Body of pancreas (tissue), 4 donors: ENCODE data around the gene TMEM174. TPM values are rescaled to one million over a fixed set of nuclear protein-coding genes. Genes with fewer than 3 reads are reported as not detected.
"Not testable (repeated sequence)": the region's sequence is repeated elsewhere in the genome, so short reads cannot be mapped to it uniquely, and the experiment has no call there.

Experiments used
- ATAC-seq: fragments of 150-250 bp; one replicate; pipeline ENCODE4 v1.9.1; 2016
- DNase-seq, 4 donors: peaks; one replicate each; pipeline ENCODE4 v3.0.0-alpha.2; 2019
- H3K27ac ChIP-seq, 4 donors: fragments of 200-600 bp; sonication (generic); 1 replicate in 3 of 4; 2 replicates in 1 of 4; pipeline versions ENCODE4 v1.5.1 to v1.6.1; 2016 to 2019; ENCODE audit warnings: mild to moderate bottlenecking in 1 of 4, mixed read lengths in 1 of 4, moderate library complexity in 1 of 4
- H3K27me3 ChIP-seq, 2 donors: fragments of 200-600 bp; sonication (generic); one replicate each; pipeline ENCODE4 v1.6.0; 2016; ENCODE audit warnings: mild to moderate bottlenecking in 1 of 2
- H3K36me3 ChIP-seq, 2 donors: fragments of 200-600 bp; sonication (generic); replicated peaks in 1 of 2; 2 replicates each; pipeline ENCODE4 v1.5.1; 2016; ENCODE audit warnings: low read depth in 2 of 2; ENCODE audit not compliant: insufficient read depth in 1 of 2
- H3K4me1 ChIP-seq: fragments of 200-600 bp; sonication (generic); one replicate; pipeline ENCODE4 v1.6.0; 2016
- H3K4me3 ChIP-seq, 2 donors: fragments of 200-600 bp; sonication (generic); 1 replicate in 1 of 2; 2 replicates in 1 of 2; pipeline ENCODE4 v1.5.1; 2016 to 2019
- H3K9me3 ChIP-seq, 3 donors: fragments of 200-600 bp; sonication (generic); 1 replicate in 2 of 3; 2 replicates in 1 of 3; pipeline ENCODE4 v1.5.1; 2016
- POLR2A ChIP-seq, 3 donors: fragments of 450-650 bp; IDR thresholded peaks; one replicate each; pipeline ENCODE4 v1.6.1; 2016; ENCODE audit warnings: antibody characterized with exemption in 3 of 3, mild to moderate bottlenecking in 2 of 3
- WGBS, 2 donors: methylation state at CpG; one replicate each; pipeline ENCODE4 v1.1.5; 2017; 5-methylcytosine and 5-hydroxymethylcytosine counted together
- intact Hi-C: fragments of 100-400 bp; cut with DNase I; formaldehyde crosslinking; loops from one replicate; pipeline ENCODE4 v1.15.1; 2023
- total RNA-seq, 2 donors: library from RNA; depleted of rRNA; stranded (reverse); fragments of >200 nt; gene quantifications; one replicate each; pipeline ENCODE4 v1.1.0, GENCODE V29; 2016
- TF ChIP-seq, protein P1 (sequence below), 7 experiments: fragments of 450-650 bp in 4 of 7; fragments of 200-600 bp in 3 of 7; sonication (generic) in 3 of 7; IDR thresholded peaks; one replicate each; pipeline ENCODE4 v1.5.1; 2016 to 2019; ENCODE audit warnings: antibody characterized with exemption in 7 of 7

TMEM174 gene
- total RNA-seq, 2 donors from 2014 or later = not detected

GRCh38 chr5:73214996-73215395 lies 42.0 kb downstream of the TMEM174 start:
- intact Hi-C loops = loop anchor here (5.0 kb wide), 1 partner anchor 232 kb away; the partner anchor contains the start of gene FOXD1
- Histone ChIP-seq H3K27ac (no peak overlapping the region), H3K36me3 (no peaks in the 10 kb centered on the region), H3K4me3 (no peak overlapping the region), H3K27me3 (no peaks in the 10 kb centered on the region), H3K9me3 (peaks cover 0 to 1% (median 0%) of the 10 kb centered on the region in 3 donors), H3K4me1 (peaks cover 13% of the 10 kb centered on the region)
- no peak for DNase-seq
- ATAC-seq = no peak
- TF ChIP-seq POLR2A (IDR thresholded peaks at IDR 0.05) = no peak
- TF ChIP-seq, protein P1, sequence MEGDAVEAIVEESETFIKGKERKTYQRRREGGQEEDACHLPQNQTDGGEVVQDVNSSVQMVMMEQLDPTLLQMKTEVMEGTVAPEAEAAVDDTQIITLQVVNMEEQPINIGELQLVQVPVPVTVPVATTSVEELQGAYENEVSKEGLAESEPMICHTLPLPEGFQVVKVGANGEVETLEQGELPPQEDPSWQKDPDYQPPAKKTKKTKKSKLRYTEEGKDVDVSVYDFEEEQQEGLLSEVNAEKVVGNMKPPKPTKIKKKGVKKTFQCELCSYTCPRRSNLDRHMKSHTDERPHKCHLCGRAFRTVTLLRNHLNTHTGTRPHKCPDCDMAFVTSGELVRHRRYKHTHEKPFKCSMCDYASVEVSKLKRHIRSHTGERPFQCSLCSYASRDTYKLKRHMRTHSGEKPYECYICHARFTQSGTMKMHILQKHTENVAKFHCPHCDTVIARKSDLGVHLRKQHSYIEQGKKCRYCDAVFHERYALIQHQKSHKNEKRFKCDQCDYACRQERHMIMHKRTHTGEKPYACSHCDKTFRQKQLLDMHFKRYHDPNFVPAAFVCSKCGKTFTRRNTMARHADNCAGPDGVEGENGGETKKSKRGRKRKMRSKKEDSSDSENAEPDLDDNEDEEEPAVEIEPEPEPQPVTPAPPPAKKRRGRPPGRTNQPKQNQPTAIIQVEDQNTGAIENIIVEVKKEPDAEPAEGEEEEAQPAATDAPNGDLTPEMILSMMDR (IDR thresholded peaks at IDR 0.05) = no peak
- 53 to 67% methylated on average over 6 of the region's 6 CpGs for WGBS, 2 donors

DNA sequence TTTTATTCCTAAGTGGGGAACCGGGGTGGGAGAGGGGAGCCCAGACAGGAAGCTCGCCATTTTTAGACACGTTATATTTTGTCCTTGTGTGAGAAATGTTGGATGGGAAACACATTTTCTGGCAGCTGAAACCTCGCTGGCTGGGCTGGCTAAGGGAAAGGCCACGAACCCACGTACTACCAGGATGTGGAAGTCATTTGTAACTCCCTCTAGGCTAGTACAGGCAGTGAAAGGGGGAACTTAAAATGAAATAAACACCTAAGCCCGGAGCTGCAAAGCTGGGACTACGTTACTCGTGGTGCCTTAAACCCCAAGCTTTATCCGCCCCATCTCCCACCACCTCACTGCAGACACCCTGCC lies 42.5 kb downstream of the TMEM174 start:
- TF ChIP-seq, protein P1 (IDR thresholded peaks at IDR 0.05) = no peak
- TF ChIP-seq POLR2A (IDR thresholded peaks at IDR 0.05) = no peak
- H3K27me3 ChIP-seq = no peaks in the 10 kb centered on the region
- 13 to 14% methylated on average over 10 of the region's 10 CpGs for WGBS, 2 donors
- intact Hi-C loops = loop anchor here (5.0 kb wide), 1 partner anchor 232 kb away; the partner anchor contains the start of gene FOXD1
- no peak for ATAC-seq
- peaks cover 13% of the 10 kb centered on the region for H3K4me1 ChIP-seq
- H3K4me3 ChIP-seq = no peak overlapping the region
- no peak overlapping the region for H3K27ac ChIP-seq
- DNase-seq = no peak
- no peaks in the 10 kb centered on the region for H3K36me3 ChIP-seq
- H3K9me3 ChIP-seq = no peaks in the 10 kb centered on the region

DNA sequence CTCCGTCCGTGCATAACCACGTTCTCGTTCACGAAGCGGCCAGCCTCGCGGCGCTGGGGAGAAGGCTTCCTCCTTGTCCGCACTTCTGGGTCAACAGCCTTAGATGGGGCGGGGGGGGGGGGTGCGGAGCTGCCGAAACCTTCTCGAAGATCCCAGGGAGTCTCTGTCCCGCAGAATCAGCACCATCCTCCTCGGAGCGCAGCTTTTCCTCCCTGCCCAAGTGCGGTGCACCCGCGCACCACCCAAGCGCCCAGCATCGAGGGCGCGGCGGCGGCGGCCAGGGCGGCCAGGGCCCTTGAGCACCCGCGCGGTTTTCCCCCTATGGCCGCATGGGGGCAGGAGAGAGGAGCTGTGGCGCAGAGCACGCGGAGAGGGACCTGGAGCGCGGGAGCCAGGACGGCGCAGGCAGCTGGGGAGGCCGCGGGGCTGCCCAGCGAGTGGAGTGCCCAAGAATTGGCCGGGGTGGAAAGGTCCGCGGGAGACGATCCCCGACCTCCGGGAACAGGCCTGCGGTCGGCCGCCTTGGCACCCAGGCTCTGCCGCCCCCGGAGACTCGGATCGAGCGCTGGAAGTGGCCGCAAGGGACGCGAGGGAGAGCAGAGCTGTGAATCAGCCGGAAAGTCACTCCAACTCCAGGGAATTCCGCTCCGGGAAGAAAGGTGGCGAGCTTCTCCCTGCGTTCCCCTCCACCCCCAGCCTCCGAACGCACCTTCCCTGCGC lies 43.1 kb downstream of the TMEM174 start:
- no peaks in the 10 kb centered on the region for H3K27me3 ChIP-seq

GRCh38 chr5:73218552-73219171 lies 45.7 kb downstream of the TMEM174 start:
- WGBS, 2 donors = 31 to 40% methylated on average over 4 of the region's 4 CpGs
- Histone ChIP-seq H3K4me3 (no peak overlapping the region), H3K9me3 (no peaks in the 10 kb centered on the region), H3K36me3 (no peaks in the 10 kb centered on the region), H3K4me1 (peaks cover 13% of the 10 kb centered on the region), H3K27ac (no peak overlapping the region), H3K27me3 (peaks cover 0 to 7% of the 10 kb centered on the region in 2 donors)
- DNase-seq = no peak
- ATAC-seq = no peak
- TF ChIP-seq, protein P1 (IDR thresholded peaks at IDR 0.05) = peak in 3 of 7 experiments; percentile 13 to 27 (median 22)
- TF ChIP-seq POLR2A (IDR thresholded peaks at IDR 0.05) = no peak
- intact Hi-C loops = loop anchor here (5.0 kb wide), 1 partner anchor 229 kb away; the partner anchor contains the start of gene FOXD1

More for the DNA sequence above, 43.1 kb downstream of the TMEM174 start:
- intact Hi-C loops = loop anchor here (5.0 kb wide), 1 partner anchor 231 kb away; the partner anchor contains the start of gene FOXD1
- WGBS, 2 donors = 0% methylated on average over 5 to 59 of the region's 67 CpGs
- Histone ChIP-seq H3K27ac (peak overlapping the region in 2 of 4 donors; percentile 62 to 73), H3K4me3 (no peak overlapping the region), H3K9me3 (no peaks in the 10 kb centered on the region), H3K4me1 (peaks cover 13% of the 10 kb centered on the region), H3K36me3 (no peaks in the 10 kb centered on the region)
- DNase-seq (peak; percentile 82 to 88 (median 83)), ATAC-seq (peak; percentile 99)
- peak in 2 of 3 donors; percentile 25 to 63 for TF ChIP-seq POLR2A (IDR thresholded peaks at IDR 0.05)
- TF ChIP-seq, protein P1 (IDR thresholded peaks at IDR 0.05) = peak; percentile 80 to 92 (median 90)

GRCh38 chr5:73219336-73219735 lies 46.3 kb downstream of the TMEM174 start:
- intact Hi-C loops = loop anchor here (5.0 kb wide), 1 partner anchor 228 kb away; the partner anchor contains the start of gene FOXD1
- ATAC-seq, H3K27me3 ChIP-seq: not testable (repeated sequence)

More at GRCh38 chr5:73219336-73219735, 46.3 kb downstream of the TMEM174 start:
- not testable (repeated sequence) for DNase-seq, H3K36me3 ChIP-seq, H3K4me3 ChIP-seq, H3K27ac ChIP-seq, H3K9me3 ChIP-seq
- peaks cover 13% of the 10 kb centered on the region for H3K4me1 ChIP-seq
- 86 to 95% methylated on average over 3 of the region's 3 CpGs for WGBS, 2 donors
